ENCODE measurements around the gene ATXN2.

Gene ATXN2

GRCh38 chr12:111424793-111425251, 174.3 kb downstream of the ATXN2 start:
- TF ChIP-seq CTCF (IDR thresholded peaks at IDR 0.05; ENCODE audit: control extremely low read depth, extremely low read depth, low read depth, missing control alignments): peak; percentile 10
- no peak for DNase-seq (ENCODE audit: extremely low spot score)
- ChIA-PET CTCF (interaction anchor here (0.7 to 44.4 kb wide), 9 partner anchors 10 to 58 kb away, joined by 3 to 1216 read pairs (median 3); partner anchors contain the start of gene SH2B3), POLR2A (no interaction called here)

DNA sequence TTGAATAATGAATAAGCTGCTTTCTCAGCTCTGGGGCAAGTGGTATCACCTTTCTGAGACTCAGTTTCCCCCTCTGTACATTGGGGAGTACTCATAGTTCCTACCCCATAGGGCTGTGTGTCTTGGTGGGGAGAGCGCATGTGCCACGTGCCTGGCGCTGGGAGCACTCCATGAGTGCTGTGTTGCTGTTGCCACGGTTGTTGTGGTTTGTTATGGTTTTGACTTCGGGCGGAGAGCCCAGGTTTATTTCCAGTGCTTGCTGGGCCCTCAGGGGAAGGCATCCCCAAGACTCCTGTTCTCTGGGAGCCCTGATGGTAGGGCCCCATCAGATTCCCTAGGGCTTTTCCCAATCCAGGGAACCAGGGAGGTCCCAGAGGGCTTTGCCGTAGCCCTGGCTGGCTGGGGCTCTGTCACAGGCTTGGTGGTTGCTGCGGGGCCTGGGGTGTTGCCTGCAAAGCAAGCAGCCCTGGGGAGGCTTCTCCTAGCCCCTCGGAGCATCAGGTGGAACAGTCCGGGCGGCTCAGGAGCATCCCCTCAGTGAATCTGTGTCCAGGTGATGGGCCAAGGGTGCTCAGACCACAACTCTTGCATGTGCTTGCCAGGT, 174.8 kb downstream of the ATXN2 start:
- no peak for TF ChIP-seq CTCF (IDR thresholded peaks at IDR 0.05; ENCODE audit: control extremely low read depth, extremely low read depth, low read depth, missing control alignments)
- DNase-seq (ENCODE audit: extremely low spot score): no peak
- POLR2A ChIA-PET: no interaction called here
- CTCF ChIA-PET: interaction anchor here (0.7 to 44.4 kb wide), 8 partner anchors 10 to 57 kb away, joined by 3 to 1216 read pairs (median 5); partner anchors contain the start of gene SH2B3

DNA sequence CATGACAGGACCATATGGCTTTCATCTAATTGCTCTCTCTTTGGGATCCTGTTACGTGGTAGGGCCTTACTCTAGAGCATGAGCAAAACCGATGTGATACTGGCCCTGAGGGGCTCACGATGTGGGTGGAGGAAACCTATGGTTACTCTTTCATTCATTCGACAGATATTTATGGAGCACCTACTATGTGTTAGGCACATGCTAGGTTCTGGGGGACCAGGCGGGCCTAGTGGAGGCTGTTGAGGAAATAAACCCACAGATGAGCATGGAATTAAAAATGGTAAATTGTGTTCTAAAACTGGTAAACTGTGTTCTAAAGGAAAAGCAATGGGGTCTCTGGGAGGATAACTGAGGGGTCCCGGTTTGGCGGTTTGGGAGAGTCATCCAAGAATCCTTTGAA, 178.6 kb downstream of the ATXN2 start:
- ChIA-PET POLR2A (interaction anchor here (0.6 kb wide), 1 partner anchor 800 kb away, joined by 3 read pairs; no protein-coding TSS in a partner anchor), CTCF (interaction anchor here (44.4 kb wide), 1 partner anchor 16 kb away, joined by 1216 read pairs; the partner anchor contains the start of gene SH2B3)
- no peak for TF ChIP-seq CTCF (IDR thresholded peaks at IDR 0.05; ENCODE audit: control extremely low read depth, extremely low read depth, low read depth, missing control alignments)
- no peak for DNase-seq (ENCODE audit: extremely low spot score)

- DNase-seq (ENCODE audit: extremely low spot score): no peak
- CTCF ChIA-PET: interaction anchor here (0.9 to 1.6 kb wide), 5 partner anchors 10 to 32 kb away, joined by 3 to 4 read pairs (median 3); no protein-coding TSS in a partner anchor
- no peak for TF ChIP-seq CTCF (IDR thresholded peaks at IDR 0.05; ENCODE audit: control extremely low read depth, extremely low read depth, low read depth, missing control alignments)
- POLR2A ChIA-PET: no interaction called here
Observed at GRCh38 chr12:111419784-111420183, 179.3 kb downstream of the ATXN2 start.

DNA sequence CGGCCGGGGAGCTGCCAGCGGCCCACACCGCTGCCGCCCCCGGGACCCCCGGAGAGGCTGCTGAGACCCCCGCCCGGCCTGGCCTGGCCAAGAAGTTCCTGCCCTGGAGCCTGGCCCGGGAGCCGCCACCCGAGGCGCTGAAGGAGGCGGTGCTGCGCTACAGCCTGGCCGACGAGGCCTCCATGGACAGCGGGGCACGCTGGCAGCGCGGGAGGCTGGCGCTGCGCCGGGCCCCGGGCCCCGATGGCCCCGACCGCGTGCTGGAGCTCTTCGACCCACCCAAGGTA, 180.6 kb downstream of the ATXN2 start:
- DNase-seq (ENCODE audit: extremely low spot score): no peak
- no peak for TF ChIP-seq CTCF (IDR thresholded peaks at IDR 0.05; ENCODE audit: control extremely low read depth, extremely low read depth, low read depth, missing control alignments)
- CTCF ChIA-PET: interaction anchor here (0.9 to 1.6 kb wide), 2 partner anchors 9 to 33 kb away, joined by 3 to 4 read pairs; no protein-coding TSS in a partner anchor
- POLR2A ChIA-PET: no interaction called here

GRCh38 chr12:111417784-111418593, 181.1 kb downstream of the ATXN2 start:
- TF ChIP-seq CTCF (IDR thresholded peaks at IDR 0.05; ENCODE audit: control extremely low read depth, extremely low read depth, low read depth, missing control alignments): no peak
- POLR2A ChIA-PET: no interaction called here
- DNase-seq (ENCODE audit: extremely low spot score): no peak
- CTCF ChIA-PET: interaction anchor here (0.9 kb wide), 1 partner anchor 10 kb away, joined by 3 read pairs; no protein-coding TSS in a partner anchor
